H1 (cell line): Measurements from ENCODE around the gene CIAO3. TPM values are rescaled to one million over a fixed set of nuclear protein-coding genes. Genes with fewer than 3 reads are reported as not detected.

ENCODE experiments used
- CTCF ChIA-PET: fragments of 300-600 bp; sonication (Branson Sonifier 250); formaldehyde crosslinking; loops from one replicate; lab custom pipeline; 2021; ENCODE audit not compliant: partially characterized antibody; lab: Charles Lee
- POLR2A ChIA-PET: fragments of 300-600 bp; sonication (Branson Sonifier 250); formaldehyde crosslinking; loops from one replicate; lab custom pipeline; 2021; ENCODE audit warnings: inconsistent platforms; ENCODE audit not compliant: partially characterized antibody; lab: Charles Lee
- DNase-seq, 2 experiments: peaks; one replicate each; pipeline versions ENCODE4 v3.0.0 to v3.0.0-alpha.2; 2010 to 2022; ENCODE audit warnings: low spot score in 2 of 2, low read depth in 1 of 2, mixed read lengths in 1 of 2
- FAIRE-seq: peaks from 2 replicates; lab custom pipeline; 2011; peaks lifted over from hg19 to GRCh38; lab: Jason Lieb, UNC
- H2AFZ ChIP-seq: 2 replicates; pipeline ENCODE4 v1.8.1; 2012; ENCODE audit warnings: low read length, inconsistent platforms
- H2AK5ac ChIP-seq: 2 replicates; pipeline ENCODE4 v1.6.1; 2013; ENCODE audit warnings: low read depth, low read length
- H2BK120ac ChIP-seq: replicated peaks from 2 replicates; pipeline ENCODE3; 2013; ENCODE audit warnings: low read depth, low read length, inconsistent platforms
- H2BK12ac ChIP-seq: 2 replicates; pipeline ENCODE4 v1.6.1; 2013; ENCODE audit warnings: low read depth, low read length
- H2BK15ac ChIP-seq: 2 replicates; pipeline ENCODE4 v1.6.1; 2013; ENCODE audit warnings: low read length
- H2BK20ac ChIP-seq: 2 replicates; pipeline ENCODE4 v1.6.1; 2013; ENCODE audit warnings: low read length
- H2BK5ac ChIP-seq: 2 replicates; pipeline ENCODE4 v1.6.1; 2013; ENCODE audit warnings: low read depth, low read length
- H3K14ac ChIP-seq: 2 replicates; pipeline ENCODE4 v1.6.1; 2013; ENCODE audit warnings: inconsistent platforms; ENCODE audit not compliant: insufficient read length
- H3K18ac ChIP-seq: 2 replicates; pipeline ENCODE4 v1.6.1; 2013; ENCODE audit warnings: low read length; ENCODE audit errors: extremely low read depth
- H3K23ac ChIP-seq: 2 replicates; pipeline ENCODE4 v1.6.1; 2013; ENCODE audit warnings: inconsistent platforms; ENCODE audit not compliant: insufficient read length
- H3K23me2 ChIP-seq: 2 replicates; pipeline ENCODE4 v1.6.1; 2013; ENCODE audit warnings: low read depth, low read length
- H3K27ac ChIP-seq: 2 replicates; pipeline ENCODE4 v1.6.1; 2011; ENCODE audit warnings: low read depth, low read length, inconsistent platforms
- H3K27me3 ChIP-seq, 4 experiments: replicated peaks in 1 of 4; 1 replicate in 1 of 4; 2 replicates in 3 of 4; pipeline versions ENCODE4 v1.6.1 to v1.8.1; 2011 to 2013; ENCODE audit warnings: low read length in 3 of 4, mild to moderate bottlenecking in 3 of 4, inconsistent platforms in 2 of 4, mixed read lengths in 2 of 4, moderate library complexity in 1 of 4; ENCODE audit not compliant: control insufficient read depth in 3 of 4, insufficient read depth in 3 of 4; ENCODE audit errors: extremely low read depth in 1 of 4
- H3K36me3 ChIP-seq, 4 experiments: 2 replicates each; pipeline versions ENCODE4 v1.6.1 to v1.8.1; 2011 to 2013; ENCODE audit warnings: mild to moderate bottlenecking in 4 of 4, low read length in 3 of 4, moderate library complexity in 2 of 4, control low read depth in 1 of 4, inconsistent platforms in 1 of 4; ENCODE audit not compliant: insufficient read depth in 4 of 4, control insufficient read depth in 2 of 4
- H3K4ac ChIP-seq: replicated peaks from 2 replicates; pipeline ENCODE3; 2013; ENCODE audit warnings: low read length, low read depth, mixed read lengths, inconsistent platforms; ENCODE audit not compliant: insufficient read length
- H3K4me1 ChIP-seq, 4 experiments: replicated peaks in 1 of 4; 1 replicate in 1 of 4; 2 replicates in 3 of 4; pipeline versions ENCODE4 v1.6.1 to v1.8.1; 2011 to 2013; ENCODE audit warnings: low read length in 3 of 4, inconsistent platforms in 2 of 4, mixed read lengths in 1 of 4; ENCODE audit not compliant: insufficient read depth in 4 of 4, control insufficient read depth in 3 of 4
- H3K4me2 ChIP-seq, 2 experiments: 2 replicates each; pipeline versions ENCODE4 v1.6.1 to v1.8.1; 2011 to 2013; ENCODE audit warnings: low read depth in 2 of 2, low read length in 2 of 2, control low read depth in 1 of 2, inconsistent platforms in 1 of 2, mild to moderate bottlenecking in 1 of 2; ENCODE audit not compliant: insufficient read depth in 1 of 2
- H3K4me3 ChIP-seq, 4 experiments: fragments of 200-600, 300-600 bp in 1 of 4; sonication (generic), shearing (Covaris generic), sonication (Bioruptor Twin) in 1 of 4; 2 replicates each; pipeline versions ENCODE4 v1.5.1 to v1.8.1; 2011 to 2016; ENCODE audit warnings: low read length in 4 of 4, low read depth in 3 of 4, control low read depth in 2 of 4, inconsistent platforms in 2 of 4, mild to moderate bottlenecking in 2 of 4, mixed read lengths in 1 of 4, moderate library complexity in 1 of 4; ENCODE audit not compliant: insufficient read depth in 2 of 4; ENCODE audit errors: extremely low read depth in 1 of 4
- H3K56ac ChIP-seq: replicated peaks from 2 replicates; pipeline ENCODE3; 2013; ENCODE audit warnings: low read depth, mild to moderate bottlenecking, mixed read lengths, low read length, inconsistent platforms; ENCODE audit not compliant: insufficient read length
- H3K79me1 ChIP-seq: 2 replicates; pipeline ENCODE4 v1.6.1; 2013; ENCODE audit warnings: low read depth, low read length, control low read depth
- H3K79me2 ChIP-seq, 2 experiments: 2 replicates each; pipeline versions ENCODE4 v1.6.1 to v1.8.1; 2012 to 2013; ENCODE audit warnings: low read length in 2 of 2, mild to moderate bottlenecking in 2 of 2, inconsistent platforms in 1 of 2; ENCODE audit not compliant: insufficient read depth in 2 of 2, control insufficient read depth in 1 of 2
- H3K9ac ChIP-seq, 4 experiments: replicated peaks in 1 of 4; 1 replicate in 1 of 4; 2 replicates in 3 of 4; pipeline versions ENCODE4 v1.6.1 to v1.8.1; 2011 to 2013; ENCODE audit warnings: low read depth in 3 of 4, low read length in 3 of 4, control low read depth in 2 of 4, mild to moderate bottlenecking in 2 of 4, moderate library complexity in 2 of 4, inconsistent platforms in 1 of 4; ENCODE audit errors: extremely low read depth in 1 of 4
- H3K9me3 ChIP-seq, 2 experiments: 2 replicates each; pipeline versions ENCODE4 v1.6.1 to v1.8.1; 2012 to 2013; ENCODE audit warnings: mild to moderate bottlenecking in 2 of 2, moderate library complexity in 2 of 2, control low read depth in 1 of 2, inconsistent platforms in 1 of 2, low read depth in 1 of 2, low read length in 1 of 2, mixed read lengths in 1 of 2; ENCODE audit not compliant: insufficient read depth in 2 of 2
- H4K20me1 ChIP-seq, 2 experiments: replicated peaks in 1 of 2; 2 replicates each; pipeline versions ENCODE3 to v1.8.1; 2011 to 2013; ENCODE audit warnings: inconsistent platforms in 2 of 2, low read length in 2 of 2, mild to moderate bottlenecking in 1 of 2; ENCODE audit not compliant: insufficient read depth in 2 of 2, control insufficient read depth in 1 of 2
- H4K5ac ChIP-seq: 2 replicates; pipeline ENCODE4 v1.6.1; 2013; ENCODE audit warnings: low read length, low read depth, mixed read lengths, inconsistent platforms; ENCODE audit not compliant: insufficient read length
- H4K8ac ChIP-seq: 2 replicates; pipeline ENCODE4 v1.8.0; 2013; ENCODE audit warnings: mild to moderate bottlenecking, moderate library complexity, low read length, inconsistent platforms; ENCODE audit not compliant: insufficient read depth; ENCODE audit errors: extremely low read depth
- H4K91ac ChIP-seq: replicated peaks from 2 replicates; pipeline ENCODE3; 2013; ENCODE audit warnings: low read length, mixed read lengths, inconsistent platforms; ENCODE audit not compliant: insufficient read length
- ATF2 ChIP-seq: IDR thresholded peaks from 2 replicates; pipeline ENCODE4 v1.6.1; 2012; ENCODE audit warnings: low read length, inconsistent platforms
- ATF3 ChIP-seq: IDR thresholded peaks from 2 replicates; pipeline ENCODE4 v1.6.1; 2011; ENCODE audit warnings: low read depth, mild to moderate bottlenecking, low read length; ENCODE audit not compliant: insufficient read depth
- CHD1 ChIP-seq: IDR thresholded peaks from 2 replicates; pipeline ENCODE4 v1.6.1; 2012; ENCODE audit warnings: low read depth, low read length, improper control_type of control experiment
- CHD2 ChIP-seq: IDR thresholded peaks from 2 replicates; pipeline ENCODE4 v1.6.1; 2012; ENCODE audit warnings: low read length, improper control_type of control experiment
- CTBP2 ChIP-seq: IDR thresholded peaks from 2 replicates; pipeline ENCODE4 v1.7.0; 2011; ENCODE audit warnings: borderline replicate concordance, mild to moderate bottlenecking, moderate library complexity, mixed read lengths, low read length; ENCODE audit not compliant: insufficient read depth, insufficient read length
- E2F6 ChIP-seq: IDR thresholded peaks from 2 replicates; pipeline ENCODE4 v1.6.1; 2012; ENCODE audit warnings: inconsistent platforms
- GABPA ChIP-seq: IDR thresholded peaks from 2 replicates; pipeline ENCODE4 v1.6.1; 2011; ENCODE audit warnings: mild to moderate bottlenecking, low read length, moderate library complexity, borderline replicate concordance; ENCODE audit not compliant: insufficient read depth
- POLR2AphosphoS5 ChIP-seq: IDR thresholded peaks from 2 replicates; pipeline ENCODE4 v1.6.1; 2011; ENCODE audit warnings: low read depth, low read length
- WGBS, 2 experiments: shearing (Covaris generic) in 1 of 2; methylation state at CpG; one replicate each; pipeline versions ENCODE4 v1.1.6 to v1.1.7; 2013 to 2015; ENCODE audit warnings: low lambda C conversion rate in 2 of 2, mixed read lengths in 2 of 2, inconsistent platforms in 1 of 2, low coverage in 1 of 2, missing lambda C conversion rate in 1 of 2; ENCODE audit not compliant: insufficient replicate concordance in 2 of 2, insufficient coverage in 1 of 2, insufficient read length in 1 of 2; ENCODE audit errors: extremely low coverage in 1 of 2, missing lambda C conversion rate in 1 of 2; 5-methylcytosine and 5-hydroxymethylcytosine counted together
- polyA plus RNA-seq, 7 experiments: library from polyadenylated mRNA; depleted of rRNA in 3 of 7; stranded (reverse) in 5 of 7; unstranded in 2 of 7; fragments of >200 nt in 5 of 7; fragments of 200-250 nt in 2 of 7; gene quantifications; 1 replicate in 5 of 7; 2 replicates in 1 of 7; 4 replicates in 1 of 7; pipeline versions ENCODE4 v1.2.1 to v1.2.3, GENCODE V29; 2011 to 2013; ENCODE audit warnings: missing spikeins in 2 of 7, mixed read lengths in 2 of 7
- total RNA-seq: library from RNA; stranded (reverse); fragmentation: NEBNext Ultra II Directional; extraction: Animal tissue kit (Norgen Biotek cat#: 25700); gene quantifications from 2 replicates; pipeline ENCODE4 v1.2.1, GENCODE V29; 2021

The CIAO3 gene
- total and polyA plus RNA-seq, 2 of the 8 experiments (the other 6 are each of a cell fraction or from before 2014, with no cell fraction given) = 20.0 to 20.4 TPM

- Histone ChIP-seq H3K56ac (no peak overlapping the region), H3K18ac (no peak overlapping the region), H3K9me3 (no peaks in the 10 kb centered on the region), H3K4me1 (peaks cover 0 to 12% (median 2%) of the 10 kb centered on the region in 4 experiments; a peak in 3 of 7 replicates), H4K5ac (no peak overlapping the region), H3K14ac (no peak overlapping the region), H3K79me1 (no peaks in the 10 kb centered on the region), H2AK5ac (peak overlapping the region; percentile 24; the same call in 1 of the 2 replicates), H4K8ac (no peak overlapping the region; the same call in 1 of the 2 replicates), H2BK12ac (no peak overlapping the region), H3K23me2 (peaks cover 6% of the 10 kb centered on the region; the same call in 1 of the 2 replicates), H3K23ac (no peak overlapping the region), H2BK5ac (no peak overlapping the region; the same call in 1 of the 2 replicates), H4K91ac (no peak overlapping the region), H3K27me3 (peaks cover 0 to 3% (median under 1%) of the 10 kb centered on the region in 4 experiments; a peak in 2 of 7 replicates), H3K27ac (no peak overlapping the region), H3K9ac (no peak overlapping the region), H3K4me2 (no peak overlapping the region), H3K4me3 (no peak overlapping the region), H2BK120ac (no peak overlapping the region), H3K36me3 (peaks cover 0 to 6% (median 3%) of the 10 kb centered on the region in 4 experiments; a peak in 2 of 8 replicates), H3K79me2 (peaks cover 0 to 10% of the 10 kb centered on the region in 2 experiments; a peak in 1 of 4 replicates), H3K4ac (no peak overlapping the region), H4K20me1 (peaks cover 4 to 19% of the 10 kb centered on the region in 2 experiments), H2BK15ac (no peak overlapping the region), H2AFZ (no peak overlapping the region), H2BK20ac (no peak overlapping the region)
- DNase-seq (peak in 1 of 2 experiments; percentile 46), FAIRE-seq (no peak)
- ChIA-PET POLR2A (interaction anchor here (0.6 to 3.7 kb wide), 17 partner anchors 13 to 597 kb away, joined by 3 to 20 read pairs (median 4); partner anchors contain the start of genes ANTKMT, CIAO3, GNG13 and METRN), CTCF (interaction anchor here (1.7 to 13.7 kb wide), 5 partner anchors 9 to 274 kb away, joined by 8 to 424 read pairs (median 88); partner anchors contain the start of genes ANTKMT, CCDC78, CIAO3 and HAGHL)
- 89% methylated on average over 8 of the region's 17 CpGs; no CpG with 5 or more reads in 1 of the 2 experiments for WGBS, 2 experiments
- TF ChIP-seq E2F6 (no peak), CHD1 (no peak), GABPA (no peak), ATF3 (no peak), POLR2AphosphoS5 (no peak), CHD2 (no peak), CTBP2 (no peak), ATF2 (no peak)
These were observed 42.8 kb upstream of the CIAO3 start for GRCh38 chr16:783404-784161.
